Heart left ventricle (tissue), 13 donors: ENCODE results near the gene CD72.

Experiments used
- POLR2A ChIP-seq, 2 donors: fragments of 450-650 bp; IDR thresholded peaks; one replicate each; pipeline ENCODE4 v1.6.1; 2017; ENCODE audit warnings: antibody characterized with exemption in 2 of 2, mild to moderate bottlenecking in 2 of 2, moderate library complexity in 2 of 2
- TF ChIP-seq, protein P1 (sequence below), 12 donors: fragments of 200-600 bp; sonication (generic) in 4 of 12; IDR thresholded peaks; one replicate each; pipeline versions ENCODE4 v1.5.0 to v1.8.0; 2018 to 2022; ENCODE audit warnings: antibody characterized with exemption in 12 of 12, mild to moderate bottlenecking in 5 of 12
- donor health status: ischemic (EF 13 %, LVEDD 7.1; RV severe dilation, severe dysfunction).
- donor health status: DM: no; HTN: yes; CAD: no.
- donor health status: DM: no; HTN: no; CAD: no.
- donor health status: ischemic (EF 25% LVEDD 6.9; RV normal size, moderate dysfunction).
- donor health status: ischemic (EF 25% LVEDD 5.7; RV mildly dilated, moderate dysfunction).
- donor health status: ischemic (EF 35%, LVEDD 5.7; RV mildly dilated, moderate dysfunction).
- donor health status: nonischemic (EF 11% LVEDD 7.7; RV severe dilation, severe dysfunction).
- donor health status: DM: yes; HTN: yes; CAD: no.
- donor health status: PGD.
- donor health status: ischemic (EF 29% LVEDD 5.4; RV normal size, mild dysfunction).
- donor health status: nonischemic (EF 23%, LVEDD 6.1; RV moderate dilation, normal function).

GRCh38 chr9:35603986-35604577 is 14.1 kb downstream of the CD72 start:
- peak in 1 of 2 donors; percentile 72 for TF ChIP-seq POLR2A (IDR thresholded peaks at IDR 0.05)
- TF ChIP-seq, protein P1, sequence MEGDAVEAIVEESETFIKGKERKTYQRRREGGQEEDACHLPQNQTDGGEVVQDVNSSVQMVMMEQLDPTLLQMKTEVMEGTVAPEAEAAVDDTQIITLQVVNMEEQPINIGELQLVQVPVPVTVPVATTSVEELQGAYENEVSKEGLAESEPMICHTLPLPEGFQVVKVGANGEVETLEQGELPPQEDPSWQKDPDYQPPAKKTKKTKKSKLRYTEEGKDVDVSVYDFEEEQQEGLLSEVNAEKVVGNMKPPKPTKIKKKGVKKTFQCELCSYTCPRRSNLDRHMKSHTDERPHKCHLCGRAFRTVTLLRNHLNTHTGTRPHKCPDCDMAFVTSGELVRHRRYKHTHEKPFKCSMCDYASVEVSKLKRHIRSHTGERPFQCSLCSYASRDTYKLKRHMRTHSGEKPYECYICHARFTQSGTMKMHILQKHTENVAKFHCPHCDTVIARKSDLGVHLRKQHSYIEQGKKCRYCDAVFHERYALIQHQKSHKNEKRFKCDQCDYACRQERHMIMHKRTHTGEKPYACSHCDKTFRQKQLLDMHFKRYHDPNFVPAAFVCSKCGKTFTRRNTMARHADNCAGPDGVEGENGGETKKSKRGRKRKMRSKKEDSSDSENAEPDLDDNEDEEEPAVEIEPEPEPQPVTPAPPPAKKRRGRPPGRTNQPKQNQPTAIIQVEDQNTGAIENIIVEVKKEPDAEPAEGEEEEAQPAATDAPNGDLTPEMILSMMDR (IDR thresholded peaks at IDR 0.05), result peak; percentile 90 to 99 (median 94)
